ENCODE measurements around the gene ANXA1.

ANXA1 gene

GRCh38 chr9:73137286-73137899 lies 14.3 kb upstream of the ANXA1 start:
- H3K27ac ChIP-seq (ENCODE audit: low read depth, low read length, poor library complexity, severe bottlenecking), result no peak overlapping the region
- H3K9me3 ChIP-seq (ENCODE audit: low read length), result no peaks in the 10 kb centered on the region
- H3K27me3 ChIP-seq (ENCODE audit: insufficient read depth, low read length), result no peaks in the 10 kb centered on the region
- H3K79me2 ChIP-seq (ENCODE audit: insufficient read depth, low read length), result no peaks in the 10 kb centered on the region
- H3K36me3 ChIP-seq (ENCODE audit: insufficient read depth, low read length), result no peaks in the 10 kb centered on the region
- H3F3A ChIP-seq (ENCODE audit: insufficient read depth, low read length), result no peaks in the 10 kb centered on the region
- peaks cover 30% of the 10 kb centered on the region for H3K4me1 ChIP-seq (ENCODE audit: insufficient read depth, low read length, severe bottlenecking)
- no peaks in the 10 kb centered on the region for H4K20me1 ChIP-seq (ENCODE audit: insufficient read depth, low read length)
- no peak overlapping the region for H3K4me3 ChIP-seq (ENCODE audit: low read depth, low read length, poor library complexity, severe bottlenecking)
- H2AFZ ChIP-seq (ENCODE audit: low read length), result no peak overlapping the region
- no peak overlapping the region for H3K4me2 ChIP-seq (ENCODE audit: low read length)
- no peak overlapping the region for H3K9ac ChIP-seq (ENCODE audit: low read length)
- H3K9me2 ChIP-seq (ENCODE audit: low read depth, low read length), result no peaks in the 10 kb centered on the region
- TF ChIP-seq EZH2 (IDR thresholded peaks at IDR 0.05; ENCODE audit: borderline replicate concordance, low read length), result no peak
- TF ChIP-seq, protein P1, sequence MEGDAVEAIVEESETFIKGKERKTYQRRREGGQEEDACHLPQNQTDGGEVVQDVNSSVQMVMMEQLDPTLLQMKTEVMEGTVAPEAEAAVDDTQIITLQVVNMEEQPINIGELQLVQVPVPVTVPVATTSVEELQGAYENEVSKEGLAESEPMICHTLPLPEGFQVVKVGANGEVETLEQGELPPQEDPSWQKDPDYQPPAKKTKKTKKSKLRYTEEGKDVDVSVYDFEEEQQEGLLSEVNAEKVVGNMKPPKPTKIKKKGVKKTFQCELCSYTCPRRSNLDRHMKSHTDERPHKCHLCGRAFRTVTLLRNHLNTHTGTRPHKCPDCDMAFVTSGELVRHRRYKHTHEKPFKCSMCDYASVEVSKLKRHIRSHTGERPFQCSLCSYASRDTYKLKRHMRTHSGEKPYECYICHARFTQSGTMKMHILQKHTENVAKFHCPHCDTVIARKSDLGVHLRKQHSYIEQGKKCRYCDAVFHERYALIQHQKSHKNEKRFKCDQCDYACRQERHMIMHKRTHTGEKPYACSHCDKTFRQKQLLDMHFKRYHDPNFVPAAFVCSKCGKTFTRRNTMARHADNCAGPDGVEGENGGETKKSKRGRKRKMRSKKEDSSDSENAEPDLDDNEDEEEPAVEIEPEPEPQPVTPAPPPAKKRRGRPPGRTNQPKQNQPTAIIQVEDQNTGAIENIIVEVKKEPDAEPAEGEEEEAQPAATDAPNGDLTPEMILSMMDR (IDR thresholded peaks at IDR 0.05; ENCODE audit: low read length), result no peak

DNA sequence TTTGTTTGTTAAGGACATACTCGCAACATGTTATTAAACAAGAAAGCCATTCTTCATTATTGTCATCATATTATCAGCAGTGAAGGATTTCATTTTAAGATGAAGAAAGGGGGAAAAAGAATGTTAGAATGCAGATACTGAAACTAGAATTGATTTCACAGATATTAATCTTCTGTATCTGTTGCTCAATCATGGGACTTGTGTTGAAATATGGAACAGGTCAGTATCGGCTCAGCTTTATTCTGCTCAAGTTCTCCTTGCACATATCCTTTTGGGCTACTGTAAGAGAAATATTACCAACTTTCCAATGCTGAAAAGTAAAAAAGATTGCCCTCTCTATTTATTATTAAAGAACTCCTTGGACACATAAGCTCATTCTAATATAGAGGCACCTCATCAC lies 13.8 kb upstream of the ANXA1 start:
- H3K9me2 ChIP-seq (ENCODE audit: low read depth, low read length), result no peaks in the 10 kb centered on the region
- H3K36me3 ChIP-seq (ENCODE audit: insufficient read depth, low read length), result no peaks in the 10 kb centered on the region
- H3K4me2 ChIP-seq (ENCODE audit: low read length), result no peak overlapping the region
- H3K27me3 ChIP-seq (ENCODE audit: insufficient read depth, low read length), result no peaks in the 10 kb centered on the region
- H3K4me1 ChIP-seq (ENCODE audit: insufficient read depth, low read length, severe bottlenecking), result peaks cover 24% of the 10 kb centered on the region
- H2AFZ ChIP-seq (ENCODE audit: low read length), result no peak overlapping the region
- H4K20me1 ChIP-seq (ENCODE audit: insufficient read depth, low read length), result no peaks in the 10 kb centered on the region
- no peaks in the 10 kb centered on the region for H3K9me3 ChIP-seq (ENCODE audit: low read length)
- H3K79me2 ChIP-seq (ENCODE audit: insufficient read depth, low read length), result no peaks in the 10 kb centered on the region
- no peak overlapping the region for H3K9ac ChIP-seq (ENCODE audit: low read length)
- no peaks in the 10 kb centered on the region for H3F3A ChIP-seq (ENCODE audit: insufficient read depth, low read length)
- H3K27ac ChIP-seq (ENCODE audit: low read depth, low read length, poor library complexity, severe bottlenecking), result no peak overlapping the region
- H3K4me3 ChIP-seq (ENCODE audit: low read depth, low read length, poor library complexity, severe bottlenecking), result no peak overlapping the region
- TF ChIP-seq EZH2 (IDR thresholded peaks at IDR 0.05; ENCODE audit: borderline replicate concordance, low read length), result no peak

DNA sequence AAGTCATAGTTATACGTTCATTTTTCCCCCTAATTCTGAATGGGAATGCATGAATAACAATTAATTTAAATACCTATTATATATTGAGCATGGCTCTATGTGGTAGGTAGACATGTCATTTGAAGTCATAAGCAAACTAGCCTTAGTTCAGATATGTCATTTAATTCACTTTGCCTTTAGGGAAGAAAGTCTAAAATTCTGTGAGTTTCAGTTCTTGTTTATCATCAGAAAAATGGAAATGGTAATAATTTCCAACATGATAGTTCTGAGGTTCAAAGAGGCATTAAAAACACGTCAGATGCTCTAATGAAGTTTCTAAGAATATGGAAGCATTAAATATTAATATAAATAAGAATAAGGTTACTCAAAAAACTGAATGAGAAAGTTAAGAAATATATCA lies 13.1 kb upstream of the ANXA1 start:
- Histone ChIP-seq H3K36me3 (ENCODE audit: insufficient read depth, low read length) (no peaks in the 10 kb centered on the region), H3K9me3 (ENCODE audit: low read length) (no peaks in the 10 kb centered on the region), H3F3A (ENCODE audit: insufficient read depth, low read length) (no peaks in the 10 kb centered on the region), H3K9me2 (ENCODE audit: low read depth, low read length) (no peaks in the 10 kb centered on the region), H3K79me2 (ENCODE audit: insufficient read depth, low read length) (no peaks in the 10 kb centered on the region), H3K4me1 (ENCODE audit: insufficient read depth, low read length, severe bottlenecking) (peaks cover 18% of the 10 kb centered on the region), H3K4me3 (ENCODE audit: low read depth, low read length, poor library complexity, severe bottlenecking) (no peak overlapping the region), H4K20me1 (ENCODE audit: insufficient read depth, low read length) (no peaks in the 10 kb centered on the region), H2AFZ (ENCODE audit: low read length) (no peak overlapping the region), H3K27me3 (ENCODE audit: insufficient read depth, low read length) (no peaks in the 10 kb centered on the region), H3K27ac (ENCODE audit: low read depth, low read length, poor library complexity, severe bottlenecking) (no peak overlapping the region), H3K4me2 (ENCODE audit: low read length) (no peak overlapping the region), H3K9ac (ENCODE audit: low read length) (no peak overlapping the region)
- no peak for TF ChIP-seq EZH2 (IDR thresholded peaks at IDR 0.05; ENCODE audit: borderline replicate concordance, low read length)
- TF ChIP-seq, protein P1 (IDR thresholded peaks at IDR 0.05; ENCODE audit: low read length), result no peak

GRCh38 chr9:73141282-73141681 lies 10.4 kb upstream of the ANXA1 start:
- Histone ChIP-seq H3K9ac (ENCODE audit: low read length) (no peak overlapping the region), H3K4me1 (ENCODE audit: insufficient read depth, low read length, severe bottlenecking) (peaks cover 9% of the 10 kb centered on the region), H3K4me3 (ENCODE audit: low read depth, low read length, poor library complexity, severe bottlenecking) (no peak overlapping the region), H2AFZ (ENCODE audit: low read length) (no peak overlapping the region), H3K27ac (ENCODE audit: low read depth, low read length, poor library complexity, severe bottlenecking) (no peak overlapping the region), H3K9me2 (ENCODE audit: low read depth, low read length) (no peaks in the 10 kb centered on the region), H4K20me1 (ENCODE audit: insufficient read depth, low read length) (no peaks in the 10 kb centered on the region), H3K27me3 (ENCODE audit: insufficient read depth, low read length) (no peaks in the 10 kb centered on the region), H3K4me2 (ENCODE audit: low read length) (no peak overlapping the region), H3K36me3 (ENCODE audit: insufficient read depth, low read length) (no peaks in the 10 kb centered on the region), H3K79me2 (ENCODE audit: insufficient read depth, low read length) (no peaks in the 10 kb centered on the region), H3F3A (ENCODE audit: insufficient read depth, low read length) (no peaks in the 10 kb centered on the region), H3K9me3 (ENCODE audit: low read length) (no peaks in the 10 kb centered on the region)
- TF ChIP-seq, protein P1 (IDR thresholded peaks at IDR 0.05; ENCODE audit: low read length), result no peak
- TF ChIP-seq EZH2 (IDR thresholded peaks at IDR 0.05; ENCODE audit: borderline replicate concordance, low read length), result no peak

Measured in OCI-LY1 (cell line).